Amniotic epithelial cell (primary cell): ENCODE results near the gene AHRR.
"Not testable (repeated sequence)": the region's sequence is repeated elsewhere in the genome, so short reads cannot be mapped to it uniquely, and the experiment has no call there.

Source experiments
- DNase-seq: peaks from one replicate; pipeline ENCODE4 v3.0.0-alpha.2; 2010; ENCODE audit warnings: low read depth

AHRR gene

DNA sequence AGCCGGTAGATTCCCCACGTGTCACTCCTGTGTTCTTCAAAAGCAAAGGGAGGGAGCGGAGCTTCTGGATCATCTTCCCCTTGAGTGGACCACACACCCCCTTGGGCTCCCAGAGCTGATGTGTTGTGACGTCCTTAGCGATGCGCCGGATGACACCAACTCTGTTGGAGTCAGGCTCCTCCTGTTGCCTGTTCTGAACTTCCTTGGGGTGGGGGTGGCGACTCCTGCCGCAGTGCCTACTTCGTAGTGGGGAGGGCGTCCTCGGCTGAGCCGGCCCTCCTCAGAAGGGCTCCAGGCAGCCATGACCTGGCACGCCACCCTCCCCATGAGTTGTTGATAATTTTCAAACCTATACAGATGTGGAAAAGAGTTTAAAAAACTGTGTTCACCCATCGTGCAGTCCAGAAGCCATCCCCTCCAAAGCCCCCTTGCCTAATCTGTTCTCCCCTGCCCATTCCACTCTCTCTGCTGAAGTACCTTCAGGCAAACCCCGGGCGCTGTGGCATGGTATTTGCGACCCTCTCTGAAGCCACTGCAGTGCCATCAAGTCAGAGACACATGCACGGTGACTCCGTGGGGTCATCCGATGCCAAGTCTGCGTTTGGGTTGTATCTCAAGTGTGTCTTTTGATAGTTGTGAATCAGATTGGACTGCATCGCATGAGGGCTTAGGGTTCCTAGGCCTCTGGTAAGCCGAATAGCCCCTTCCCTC, 138.2 kb downstream of the AHRR start:
- no peak for DNase-seq

DNA sequence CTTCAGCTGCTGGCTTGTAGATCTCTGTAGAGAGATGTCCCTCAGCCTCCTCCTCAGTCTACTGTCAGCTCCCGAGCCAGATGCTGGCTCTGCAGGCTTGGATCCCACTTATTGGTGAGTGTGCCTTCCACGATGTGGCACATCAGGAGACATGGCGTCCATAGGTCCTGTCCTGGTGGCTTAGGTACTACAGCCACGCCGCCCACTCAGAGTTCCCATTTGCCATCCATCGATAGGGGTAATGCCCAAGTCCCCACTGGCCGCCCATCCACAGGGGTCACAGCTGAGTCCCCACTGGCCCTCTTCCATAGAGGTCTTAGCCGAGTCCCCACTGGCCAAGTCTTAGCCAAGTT, 138.7 kb downstream of the AHRR start:
- no peak for DNase-seq

DNA sequence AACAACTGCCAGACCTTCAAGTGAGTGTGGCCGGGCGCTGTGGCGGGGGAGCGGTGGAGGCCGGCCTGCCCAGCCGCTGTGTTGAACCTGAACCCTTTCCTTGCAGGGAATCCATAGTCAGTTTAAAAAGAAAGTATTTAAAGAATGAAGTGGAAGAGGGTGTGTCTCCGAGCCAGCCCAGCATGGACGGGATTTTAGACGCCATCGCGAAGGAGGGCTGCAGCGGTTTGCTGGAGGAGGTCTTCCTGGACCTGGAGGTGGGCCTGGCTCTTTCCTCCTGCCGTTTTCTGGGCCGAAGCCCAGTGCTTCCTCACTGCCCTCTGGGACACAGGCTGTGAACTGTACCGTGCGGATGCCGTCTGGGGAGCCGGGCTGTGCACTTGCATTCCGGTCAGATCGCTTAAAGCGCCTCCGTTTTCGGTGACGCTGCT, 140.6 kb downstream of the AHRR start:
- no peak for DNase-seq

DNA sequence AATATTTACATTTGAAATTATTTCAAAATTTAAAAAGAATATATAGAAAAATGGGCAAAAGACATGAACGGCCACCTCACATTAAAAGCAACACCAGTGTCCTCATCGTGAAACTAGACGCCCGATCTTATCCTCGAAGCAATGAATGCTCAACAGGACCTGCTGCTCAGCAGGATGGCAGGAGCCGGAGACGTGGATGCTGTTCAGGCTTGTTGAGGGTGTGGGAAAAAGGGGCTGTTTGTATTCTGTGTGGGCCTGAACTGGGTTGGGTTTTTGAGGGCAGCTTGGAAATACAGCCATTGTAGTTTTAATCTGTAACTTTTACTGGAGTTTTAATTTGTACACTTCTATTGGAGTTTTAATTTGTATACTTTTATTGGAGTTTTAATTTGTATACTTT, 141.8 kb downstream of the AHRR start:
- no peak for DNase-seq

DNA sequence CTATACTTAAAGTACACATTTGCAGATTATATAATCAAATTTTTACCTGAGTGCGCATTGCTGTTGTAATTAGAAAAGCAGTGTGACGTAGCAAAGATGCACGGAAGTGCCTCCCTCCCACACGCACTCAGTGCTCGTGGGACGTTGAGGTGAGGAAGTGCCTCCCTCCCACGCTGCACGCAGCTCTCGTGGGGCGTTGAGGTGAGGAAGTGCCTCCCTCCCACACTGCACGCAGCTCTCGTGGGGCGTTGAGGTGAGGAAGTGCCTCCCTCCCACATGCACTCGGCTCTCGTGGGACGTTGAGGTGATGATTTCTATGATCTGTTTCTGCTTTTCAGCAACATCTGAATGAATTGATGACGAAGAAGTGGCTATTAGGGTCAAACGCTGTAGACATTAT, 142.4 kb downstream of the AHRR start:
- DNase-seq: no peak

DNA sequence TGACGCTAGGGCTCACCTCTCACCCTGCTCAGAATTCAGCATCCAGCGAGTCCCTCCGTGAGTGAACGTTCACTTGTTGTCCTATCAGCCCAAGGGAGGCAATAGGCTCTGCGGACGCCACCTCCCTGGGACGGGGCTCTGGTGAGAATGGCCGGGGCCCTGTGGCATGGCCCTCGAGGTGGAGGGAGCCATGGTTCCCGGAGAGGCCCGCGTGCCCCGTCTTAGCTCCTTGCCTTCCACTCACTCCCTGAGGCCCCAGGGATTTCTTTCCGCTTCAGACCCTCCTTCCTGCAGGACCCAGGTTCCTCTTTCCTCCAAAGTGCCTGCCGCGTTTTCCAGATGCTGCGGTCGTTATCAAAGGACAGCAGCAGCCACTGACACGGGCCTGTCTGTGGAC, 142.9 kb downstream of the AHRR start:
- no peak for DNase-seq

DNA sequence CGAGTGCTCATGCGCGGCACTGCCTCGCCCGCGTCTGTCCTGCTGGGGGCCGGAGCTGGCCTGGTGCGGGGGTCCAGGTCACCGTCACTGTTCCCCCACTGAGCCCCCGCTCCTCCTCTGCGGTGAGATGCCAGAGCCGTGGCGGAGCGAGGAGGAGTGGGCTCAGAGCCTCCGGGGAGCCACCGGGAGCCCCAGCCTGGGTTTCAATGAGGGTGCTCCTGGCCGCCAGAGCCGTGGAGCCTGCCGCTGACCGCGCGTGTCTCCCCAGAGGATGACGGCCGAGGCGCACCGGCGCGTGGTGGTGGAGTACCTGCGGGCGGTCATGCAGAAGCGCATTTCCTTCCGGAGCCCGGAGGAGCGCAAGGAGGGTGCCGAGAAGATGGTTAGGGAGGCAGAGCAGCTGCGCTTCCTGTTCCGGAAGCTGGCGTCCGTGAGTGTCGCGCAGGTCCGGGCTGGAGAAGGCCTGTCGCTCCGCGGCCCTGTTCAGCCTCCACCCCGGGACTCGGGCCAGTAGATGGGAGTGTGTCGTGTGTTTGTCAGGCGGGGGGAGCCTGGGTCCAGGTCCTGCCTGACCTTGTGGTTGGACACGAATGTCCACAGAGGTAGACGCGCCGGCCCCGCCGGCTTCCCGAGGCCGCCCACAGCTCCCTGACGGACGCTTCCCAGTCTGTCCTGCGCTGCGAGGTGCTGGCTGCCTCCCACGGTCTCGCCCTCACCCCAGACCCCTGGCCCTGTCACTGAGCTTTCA, 143.5 kb downstream of the AHRR start:
- DNase-seq: no peak

DNA sequence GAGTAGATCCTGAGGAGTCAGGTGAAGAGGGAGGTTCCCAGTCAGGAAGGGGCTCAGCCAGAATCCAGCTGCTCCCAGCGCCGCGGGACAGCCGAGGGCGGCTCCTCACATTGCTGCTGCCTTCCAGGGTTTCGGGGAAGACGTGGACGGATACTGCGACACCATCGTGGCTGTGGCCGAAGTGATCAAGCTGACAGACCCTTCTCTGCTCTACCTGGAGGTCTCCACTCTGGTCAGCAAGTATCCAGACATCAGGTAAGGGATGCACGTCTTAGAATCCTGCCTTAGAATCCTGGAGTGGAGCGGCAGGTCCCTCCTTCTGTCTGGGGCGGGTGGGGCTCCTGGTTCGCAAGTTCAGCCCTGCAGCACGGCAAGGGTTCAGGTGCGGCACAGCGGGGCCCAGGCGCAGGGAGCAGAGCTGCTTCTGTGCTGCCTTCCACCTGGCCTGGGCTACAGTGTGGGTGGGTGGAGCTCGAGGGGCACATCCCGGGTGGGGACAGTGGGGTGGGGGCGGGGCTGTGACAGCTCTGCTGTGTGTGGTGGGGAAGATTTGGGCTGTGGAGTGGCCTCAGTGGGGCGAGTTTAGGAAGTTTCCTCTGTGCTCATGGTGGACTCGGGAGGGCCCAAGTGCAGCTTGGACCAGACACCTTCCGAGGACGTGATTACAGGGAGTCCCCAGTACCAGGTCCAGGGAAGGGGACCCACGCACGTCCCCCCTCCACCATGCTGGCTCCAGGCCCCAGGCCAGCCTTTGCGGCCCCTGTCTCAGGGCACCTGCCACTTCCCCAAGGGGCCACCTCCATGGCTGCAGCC, 144.3 kb downstream of the AHRR start:
- no peak for DNase-seq

DNA sequence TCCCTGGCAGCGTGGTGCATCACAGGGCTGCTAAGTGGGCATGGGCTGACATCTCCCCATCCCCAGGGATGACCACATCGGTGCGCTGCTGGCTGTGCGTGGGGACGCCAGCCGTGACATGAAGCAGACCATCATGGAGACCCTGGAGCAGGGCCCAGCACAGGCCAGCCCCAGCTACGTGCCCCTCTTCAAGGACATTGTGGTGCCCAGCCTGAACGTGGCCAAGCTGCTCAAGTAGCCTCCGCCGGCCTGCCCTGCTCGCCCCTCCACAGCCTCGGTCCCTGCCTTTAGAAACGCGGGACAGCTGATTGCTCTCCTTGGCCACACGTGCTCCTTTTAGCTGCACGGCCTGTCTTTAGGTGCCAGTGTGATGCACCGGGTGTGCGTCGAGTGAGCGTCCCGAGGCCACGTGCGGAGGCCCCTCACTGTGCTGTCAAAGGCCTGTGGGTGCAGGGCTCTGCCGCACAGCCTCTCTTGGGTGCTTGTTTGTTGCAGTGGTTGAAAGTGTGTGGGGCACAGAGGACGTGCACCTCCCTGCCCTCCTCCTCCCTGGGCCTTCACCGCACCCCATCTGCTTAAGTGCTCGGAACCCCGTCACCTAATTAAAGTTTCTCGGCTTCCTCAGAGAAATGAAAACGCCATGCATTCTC, 145.3 kb downstream of the AHRR start:
- no peak for DNase-seq

DNA sequence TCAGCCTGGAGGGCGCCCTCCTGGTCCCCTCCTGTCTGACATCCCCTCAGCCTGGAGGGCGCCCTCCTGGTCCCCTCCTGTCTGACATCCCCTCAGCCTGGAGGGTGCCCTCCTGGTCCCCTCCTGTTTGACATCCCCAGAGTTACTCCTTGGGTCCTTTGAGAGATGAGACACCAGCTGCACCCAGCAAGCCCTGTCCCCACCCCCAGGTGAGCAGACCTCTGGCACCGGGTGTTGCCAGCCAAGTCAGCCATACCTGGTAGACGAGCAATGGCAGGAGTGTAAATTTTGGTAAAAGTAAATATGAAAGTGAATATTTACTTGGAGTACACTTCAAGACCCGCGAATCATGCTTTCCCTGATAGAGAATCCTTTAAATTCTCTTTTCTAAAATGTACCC, 146.9 kb downstream of the AHRR start:
- no peak for DNase-seq

DNA sequence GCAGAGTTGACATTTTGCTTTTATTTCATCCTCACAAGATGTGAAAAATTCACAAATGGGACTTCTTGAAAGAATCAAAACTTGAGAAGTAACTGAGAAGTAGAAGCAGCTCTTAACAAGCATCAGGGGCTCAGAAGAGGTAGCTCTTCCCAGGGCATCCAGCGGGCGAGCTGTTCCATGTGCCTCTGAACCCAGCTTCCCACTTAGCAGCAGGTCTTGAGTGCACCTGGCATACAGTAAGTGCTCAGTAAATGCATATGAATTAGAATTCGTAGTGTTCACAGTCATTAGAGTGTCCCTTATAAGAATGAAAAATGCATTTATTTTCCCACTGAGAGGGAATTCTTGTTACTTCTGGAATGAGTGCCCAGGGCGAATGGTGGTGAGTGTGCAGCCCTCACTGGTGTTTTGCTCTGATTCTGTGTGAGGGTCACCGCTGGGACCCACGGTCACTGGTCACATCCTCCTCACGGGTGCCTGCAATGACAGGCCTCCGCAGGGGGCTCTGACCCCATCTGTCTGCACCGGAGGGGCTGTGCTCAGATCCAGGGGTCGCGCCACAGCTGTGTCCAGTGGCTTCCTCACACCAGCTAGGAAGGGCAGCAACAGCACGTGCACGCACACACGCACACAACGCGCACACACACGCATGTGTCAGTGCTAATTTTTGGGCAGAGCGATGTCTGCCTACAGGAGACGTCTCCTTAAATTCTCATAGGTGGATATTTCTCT, 148.4 kb downstream of the AHRR start:
- DNase-seq: no peak

DNA sequence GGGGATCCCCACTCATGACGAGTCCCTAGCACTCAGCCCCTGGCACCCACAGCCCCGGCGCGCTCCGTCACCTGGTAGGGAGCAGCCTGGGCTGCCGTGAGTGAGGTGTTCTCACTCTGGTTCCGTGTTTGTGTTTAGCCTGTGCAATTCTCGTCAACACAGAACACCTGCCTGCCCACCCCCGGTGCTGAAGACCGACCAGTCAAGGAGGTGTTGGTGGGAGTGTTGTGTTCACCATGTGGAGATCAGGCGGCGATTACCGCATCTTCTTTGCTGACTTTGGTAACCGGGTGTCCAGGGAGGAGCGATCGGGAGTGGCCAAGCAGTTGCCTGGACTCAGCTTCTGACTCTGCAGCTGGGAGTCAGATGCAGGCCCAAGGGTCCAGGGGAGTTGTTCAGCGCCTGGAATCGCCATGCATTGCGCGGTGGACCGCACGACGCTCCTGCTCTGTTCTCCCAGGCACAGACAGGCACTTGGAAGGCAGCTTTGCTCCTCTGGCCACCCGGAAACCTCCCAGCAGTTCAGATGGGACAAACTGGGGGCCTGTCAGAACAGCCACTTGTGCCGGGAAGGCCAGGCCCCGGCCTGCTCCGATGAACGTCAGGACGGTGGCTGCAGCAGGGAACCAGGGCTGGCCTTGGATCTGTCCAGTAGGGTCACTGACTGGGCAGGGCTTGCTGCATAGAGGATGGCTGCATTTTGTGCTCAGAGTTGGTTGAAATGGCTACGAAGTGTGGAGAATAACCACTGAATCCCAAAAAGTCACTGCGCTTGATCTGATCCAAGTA, 149.6 kb downstream of the AHRR start:
- DNase-seq: no peak

DNA sequence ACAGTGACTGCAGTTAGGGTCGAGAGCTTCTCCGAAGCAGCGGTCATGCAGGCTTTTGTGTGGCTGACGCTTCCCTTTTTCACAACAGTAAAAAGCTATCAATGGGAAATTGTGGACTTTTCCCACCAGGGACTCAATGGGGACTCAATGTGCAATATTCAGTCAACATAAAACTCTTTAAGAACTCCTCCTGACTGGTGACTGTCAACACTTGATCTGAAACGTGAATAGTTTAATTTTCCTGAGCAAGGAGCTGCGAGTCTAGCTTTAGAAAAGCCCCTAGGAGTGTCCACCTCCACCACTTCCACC, 150.2 kb downstream of the AHRR start:
- no peak for DNase-seq

DNA sequence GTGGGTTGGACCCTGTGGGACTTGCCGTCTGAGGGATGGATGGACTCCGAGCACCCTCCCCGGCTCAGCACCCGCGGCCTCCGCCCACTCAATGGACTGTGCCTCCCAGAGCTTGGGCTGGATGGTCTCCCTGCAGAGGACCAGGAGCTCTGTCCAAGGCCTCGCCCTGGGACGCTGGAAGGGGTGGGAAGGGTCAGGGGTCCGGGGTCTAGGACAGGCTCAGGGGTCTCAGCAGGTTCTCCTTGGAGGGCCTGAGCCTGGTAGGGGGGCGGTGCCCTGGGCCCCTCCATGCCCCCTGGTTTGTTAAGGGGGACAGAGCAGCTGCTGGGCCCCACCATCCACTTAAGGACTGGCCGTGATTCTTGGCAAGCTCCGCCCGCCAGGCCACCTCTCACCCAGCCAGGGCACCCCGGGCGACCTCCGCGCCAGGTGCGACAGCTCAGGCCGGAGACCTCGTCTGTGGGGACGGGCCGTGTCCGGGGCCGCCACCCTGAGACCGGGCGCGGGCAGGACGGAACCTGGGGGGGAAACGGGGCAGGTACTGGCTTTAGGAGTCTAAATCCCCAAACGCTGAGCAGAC, 150.7 kb downstream of the AHRR start:
- no peak for DNase-seq

DNA sequence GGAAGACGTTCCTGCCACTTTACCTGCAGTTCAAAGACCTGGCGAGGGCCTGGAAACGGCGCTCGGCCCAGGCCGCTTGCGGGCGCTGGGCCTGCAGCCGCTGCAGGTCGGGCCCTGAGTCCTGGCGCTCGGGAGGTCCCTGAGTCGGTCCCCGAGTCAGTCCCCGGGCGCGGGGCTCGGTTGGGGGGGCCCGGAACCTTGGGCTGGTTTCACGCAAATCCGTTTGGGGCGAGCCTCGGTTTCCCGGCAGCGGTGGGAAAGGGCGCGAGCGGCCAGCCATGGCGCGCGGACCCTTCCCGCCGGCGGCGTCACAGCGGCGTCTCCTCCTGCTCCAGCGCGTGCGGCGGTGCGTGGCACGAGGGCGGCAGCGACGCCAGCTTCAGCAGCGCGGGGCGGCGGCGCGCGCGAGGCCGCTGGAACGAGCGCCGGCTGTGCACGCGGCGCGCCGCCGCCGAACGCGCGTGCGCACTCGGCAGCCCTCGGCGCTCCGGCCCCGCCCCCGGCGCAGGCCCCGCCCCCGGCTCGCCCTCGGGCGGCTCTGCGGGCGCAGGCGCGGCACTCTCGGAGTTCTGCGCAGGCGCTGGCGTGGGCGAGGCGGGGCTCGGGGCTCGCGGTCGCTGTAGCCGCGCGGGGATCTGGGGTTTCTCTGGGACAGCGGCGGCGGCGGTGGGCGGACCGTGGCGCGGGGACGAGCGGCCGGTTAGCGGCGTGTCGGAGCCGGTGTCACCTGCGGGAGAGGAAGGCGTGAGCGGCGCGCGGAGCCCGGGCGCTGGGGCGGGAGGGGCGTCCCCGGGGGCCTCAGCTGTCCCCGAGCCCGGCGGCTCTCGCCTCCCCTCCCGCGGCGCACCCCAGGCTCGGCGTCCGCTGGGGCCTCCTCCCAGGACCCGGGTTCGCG, 151.4 kb downstream of the AHRR start:
- DNase-seq: peak; percentile 42

DNA sequence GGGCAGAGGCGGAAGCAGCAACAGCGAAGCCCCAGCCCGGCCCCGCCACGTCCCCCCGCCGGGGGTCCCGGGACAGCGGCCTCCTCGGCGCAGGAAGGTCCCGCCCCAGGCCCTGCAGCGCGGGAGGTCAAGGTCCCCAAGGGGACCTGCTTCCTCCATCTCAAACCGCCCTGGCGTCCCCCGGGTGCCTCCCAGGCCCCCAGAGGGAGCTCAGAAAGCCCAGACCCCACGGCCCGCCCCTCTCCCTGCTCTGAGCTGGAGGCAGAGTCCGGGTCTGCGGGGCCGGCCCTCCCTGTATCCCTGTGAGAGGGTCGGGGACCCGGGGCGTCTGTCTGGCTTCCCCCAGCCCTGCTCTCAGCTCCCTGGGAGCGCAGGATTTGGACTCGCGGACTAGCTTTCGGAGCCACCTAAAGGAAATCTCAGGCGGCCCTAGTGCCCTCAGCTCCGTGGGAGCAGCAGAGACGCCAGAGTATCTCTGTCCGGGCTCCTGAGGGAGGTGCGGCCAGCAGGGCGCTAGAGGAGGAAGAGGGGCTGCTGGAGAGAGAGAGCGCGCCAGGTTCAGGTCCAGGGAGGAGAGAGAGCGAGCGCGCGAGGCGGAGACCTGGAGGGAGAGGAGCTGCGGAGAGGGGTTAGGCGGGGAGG, 152.2 kb downstream of the AHRR start:
- DNase-seq: peak; percentile 27

DNA sequence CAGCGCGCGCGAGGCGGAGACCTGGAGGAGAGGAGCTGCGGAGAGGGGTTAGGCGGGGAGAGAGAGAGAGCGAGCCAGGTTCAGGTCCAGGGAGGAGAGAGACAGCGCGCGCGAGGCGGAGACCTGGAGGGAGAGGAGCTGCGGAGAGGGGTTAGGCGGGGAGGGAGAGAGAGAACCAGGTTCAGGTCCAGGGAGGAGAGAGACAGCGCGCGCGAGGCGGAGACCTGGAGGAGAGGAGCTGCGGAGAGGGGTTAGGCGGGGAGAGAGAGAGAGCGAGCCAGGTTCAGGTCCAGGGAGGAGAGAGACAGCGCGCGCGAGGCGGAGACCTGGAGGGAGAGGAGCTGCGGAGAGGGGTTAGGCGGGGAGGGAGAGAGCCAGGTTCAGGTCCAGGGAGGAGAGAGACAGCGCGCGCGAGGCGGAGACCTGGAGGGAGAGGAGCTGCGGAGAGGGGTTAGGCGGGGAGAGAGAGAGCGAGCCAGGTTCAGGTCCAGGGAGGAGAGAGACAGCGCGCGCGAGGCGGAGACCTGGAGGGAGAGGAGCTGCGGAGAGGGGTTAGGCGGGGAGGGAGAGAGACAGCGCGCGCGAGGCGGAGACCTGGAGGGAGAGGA, 152.8 kb downstream of the AHRR start:
- not testable (repeated sequence) for DNase-seq

DNA sequence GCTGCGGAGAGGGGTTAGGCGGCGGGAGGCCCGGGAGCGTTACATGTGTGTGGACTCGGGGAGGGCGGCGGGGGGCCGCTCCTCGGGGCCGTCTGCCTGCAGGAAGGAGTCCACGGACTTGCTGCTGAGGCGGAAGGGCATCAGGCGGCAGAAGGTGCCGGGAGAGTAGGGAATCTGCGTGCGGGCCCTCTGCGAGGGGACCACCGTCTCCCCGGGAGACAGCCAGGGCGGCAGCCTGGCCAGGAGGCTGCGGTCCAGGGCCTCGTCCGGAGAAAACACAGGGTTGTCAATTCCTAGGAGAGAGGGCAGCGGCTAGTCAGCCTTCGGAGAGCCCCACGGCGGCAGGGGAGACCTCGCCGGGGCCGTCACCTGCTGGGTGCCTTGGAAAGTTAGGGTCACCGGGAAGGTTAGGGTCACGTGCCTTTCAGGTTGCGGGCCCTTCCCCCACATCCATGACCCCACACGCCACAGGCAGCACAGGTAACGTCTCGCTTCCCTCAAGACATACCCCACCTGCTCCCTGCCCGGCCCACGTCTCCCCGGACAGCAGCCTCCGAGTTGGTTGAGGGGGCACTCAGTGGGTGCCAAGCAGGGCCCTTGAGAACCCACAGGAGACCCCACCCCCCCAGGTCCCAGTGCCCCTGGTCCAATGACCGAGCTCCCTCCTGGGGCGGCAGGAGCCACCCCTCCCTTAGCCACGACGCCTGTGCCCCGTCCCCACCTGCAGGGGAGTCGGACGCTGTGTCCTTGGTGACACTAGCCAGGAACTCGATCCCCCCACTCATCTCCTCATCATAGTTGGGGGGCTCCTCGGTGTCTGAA, 153.5 kb downstream of the AHRR start:
- no peak for DNase-seq
